Panc1 (cell line): ENCODE results near the gene KRTAP5-9. TPM values are rescaled to one million over a fixed set of nuclear protein-coding genes. Genes with fewer than 3 reads are reported as not detected.

Experiments used
- ATAC-seq: fragments of 200-7000 bp; cut with Tn5 transposase; 2 replicates; pipeline ENCODE4 v1.9.1; 2020; ENCODE audit warnings: mild to moderate bottlenecking, moderate library complexity
- BruUV-seq: library from RNA; stranded (reverse); fragments of 400-500 nt; replicated peaks from 2 replicates; lab custom pipeline; 2021; lab: Mats Ljungman, UMichigan
- CTCF ChIA-PET: fragments of 300-600 bp; sonication (Branson Sonifier 250); formaldehyde crosslinking; loops from one replicate; lab custom pipeline; 2022; ENCODE audit warnings: antibody characterized with exemption; lab: Charles Lee
- POLR2A ChIA-PET: fragments of 300-600 bp; sonication (Branson Sonifier 250); formaldehyde crosslinking; loops from one replicate; lab custom pipeline; 2022; ENCODE audit warnings: antibody characterized with exemption; lab: Charles Lee
- DNase-seq: peaks from one replicate; pipeline ENCODE4 v3.0.0-alpha.2; 2010; ENCODE audit warnings: low read depth, low spot score
- H3K27ac ChIP-seq: 2 replicates; pipeline ENCODE4 v1.5.1; 2011; ENCODE audit warnings: mild to moderate bottlenecking, low read length, inconsistent platforms
- H3K27me3 ChIP-seq: fragments of 200-500 bp; sonication (Bioruptor generic); 2 replicates; pipeline ENCODE4 v1.6.0; 2014; ENCODE audit warnings: low read length, inconsistent platforms; ENCODE audit not compliant: control insufficient read depth, insufficient read depth
- H3K36me3 ChIP-seq: fragments of 200-500 bp; sonication (Bioruptor generic); 2 replicates; pipeline ENCODE4 v1.5.1; 2014; ENCODE audit warnings: inconsistent platforms, mild to moderate bottlenecking, low read length, moderate library complexity; ENCODE audit not compliant: control insufficient read depth, insufficient read depth
- H3K4me1 ChIP-seq: 2 replicates; pipeline ENCODE4 v1.5.1; 2011; ENCODE audit warnings: inconsistent platforms, mild to moderate bottlenecking, low read length, moderate library complexity; ENCODE audit not compliant: control insufficient read depth, insufficient read depth
- H3K4me3 ChIP-seq, 2 experiments: 2 replicates each; pipeline ENCODE4 v1.5.1; 2011 to 2012; ENCODE audit warnings: low read depth in 2 of 2, low read length in 2 of 2, mild to moderate bottlenecking in 2 of 2, inconsistent platforms in 1 of 2, moderate library complexity in 1 of 2
- H3K9me3 ChIP-seq: fragments of 200-500 bp; sonication (Bioruptor generic); 2 replicates; pipeline ENCODE4 v1.5.1; 2014; ENCODE audit warnings: low read depth, mild to moderate bottlenecking, inconsistent platforms, low read length, moderate library complexity; ENCODE audit not compliant: control insufficient read depth, insufficient read depth
- CTCF ChIP-seq: fragments of 450-650 bp; IDR thresholded peaks from 2 replicates; pipeline ENCODE4 v1.5.1; 2017; ENCODE audit warnings: mild to moderate bottlenecking
- POLR2AphosphoS5 ChIP-seq: IDR thresholded peaks from 2 replicates; pipeline ENCODE4 v1.6.1; 2012; ENCODE audit warnings: mild to moderate bottlenecking, low read depth, low read length, moderate library complexity
- REST ChIP-seq, 2 experiments: IDR thresholded peaks; 2 replicates each; pipeline ENCODE4 v1.6.1; 2011 to 2012; ENCODE audit warnings: low read depth in 2 of 2, control low read depth in 1 of 2, low read length in 1 of 2, mild to moderate bottlenecking in 1 of 2, moderate library complexity in 1 of 2; ENCODE audit not compliant: insufficient read depth in 1 of 2
- SIN3A ChIP-seq: IDR thresholded peaks from 2 replicates; pipeline ENCODE4 v1.6.1; 2012; ENCODE audit warnings: low read depth, mild to moderate bottlenecking, low read length, moderate library complexity, borderline replicate concordance; ENCODE audit not compliant: insufficient read depth
- TCF7L2 ChIP-seq: IDR thresholded peaks from 2 replicates; pipeline ENCODE4 v1.6.1; 2011; ENCODE audit warnings: mild to moderate bottlenecking, low read depth, low read length, inconsistent platforms
- in situ Hi-C: cut with HindIII; loops from 2 replicates; pipeline ENCODE4 v1.10.0; 2016; ENCODE audit warnings: low sequenced_read_pairs, low pct_unique_long_range_greater_than_20kb
- intact Hi-C: fragments of 100-400 bp; cut with micrococcal nuclease; formaldehyde crosslinking; loops from one replicate; pipeline ENCODE4 v1.10.0; 2022; ENCODE audit not compliant: unreplicated experiment
- total RNA-seq: library from RNA; stranded (reverse); gene quantifications from one replicate; pipeline ENCODE4 v1.2.1, GENCODE V29; 2021; ENCODE audit not compliant: unreplicated experiment

The KRTAP5-9 gene
- total RNA-seq, 1 experiment from 2014 or later: not detected

GRCh38 chr11:71527576-71528210 is 20.5 kb upstream of the KRTAP5-9 start:
- ATAC-seq (no peak), DNase-seq (no peak)
- Histone ChIP-seq H3K27me3 (no peaks in the 10 kb centered on the region), H3K4me1 (no peaks in the 10 kb centered on the region), H3K9me3 (no peaks in the 10 kb centered on the region), H3K27ac (no peak overlapping the region), H3K36me3 (no peaks in the 10 kb centered on the region), H3K4me3 (no peak overlapping the region)
- BruUV-seq: no TSS peak
- no peak for TF ChIP-seq TCF7L2
- TF ChIP-seq POLR2AphosphoS5: no peak
- TF ChIP-seq REST (IDR thresholded peaks at IDR 0.05; ENCODE audit: insufficient read depth in 1 of 2, low read depth in 2 of 2, low read length in 1 of 2): no peak
- no peak for TF ChIP-seq SIN3A
- TF ChIP-seq CTCF: no peak
- ChIA-PET CTCF (no interaction called here), POLR2A (no interaction called here)
- intact Hi-C loops: no loop called here
- in situ Hi-C loops: no loop called here

DNA sequence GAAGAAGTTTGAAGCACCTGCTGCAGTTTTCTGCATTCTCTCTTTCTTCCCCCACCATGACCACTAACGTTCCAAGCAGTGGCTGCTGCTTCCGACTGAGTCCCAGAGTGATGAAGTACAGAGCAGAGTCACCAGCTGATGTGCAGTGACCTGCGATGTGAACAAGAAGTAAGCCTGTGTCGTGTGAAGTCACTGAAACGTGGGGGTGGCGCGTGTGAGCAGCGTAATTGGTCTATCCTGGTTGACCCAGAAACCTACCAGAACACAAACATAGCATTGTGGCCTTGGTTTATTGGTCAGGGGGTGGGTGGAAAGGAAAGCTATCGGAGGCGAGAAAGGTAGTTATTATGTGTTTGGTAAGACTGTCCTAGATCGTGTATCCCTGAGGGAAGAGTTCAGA is 17.6 kb upstream of the KRTAP5-9 start:
- TF ChIP-seq SIN3A: no peak
- no peak for TF ChIP-seq REST (IDR thresholded peaks at IDR 0.05; ENCODE audit: insufficient read depth in 1 of 2, low read depth in 2 of 2, low read length in 1 of 2)
- no peak for TF ChIP-seq POLR2AphosphoS5
- no peak for TF ChIP-seq CTCF
- TF ChIP-seq TCF7L2: no peak
- ChIA-PET POLR2A (no interaction called here), CTCF (no interaction called here)
- ATAC-seq: no peak
- no peaks in the 10 kb centered on the region for H3K36me3 ChIP-seq
- intact Hi-C loops (no loop called here), in situ Hi-C loops (no loop called here)
- no peaks in the 10 kb centered on the region for H3K27me3 ChIP-seq
- no peaks in the 10 kb centered on the region for H3K4me1 ChIP-seq
- H3K4me3 ChIP-seq: no peak overlapping the region
- DNase-seq: no peak
- H3K27ac ChIP-seq: no peak overlapping the region
- BruUV-seq: no TSS peak
- H3K9me3 ChIP-seq: no peaks in the 10 kb centered on the region
